HCT116 (cell line): ENCODE measurements around the gene ADD3.

Experiments
- ATF3 ChIP-seq: IDR thresholded peaks from 2 replicates; pipeline ENCODE4 v1.6.1; 2012
- CEBPB ChIP-seq: IDR thresholded peaks from 2 replicates; pipeline ENCODE4 v1.6.1; 2012; ENCODE audit warnings: low read depth
- CTCF ChIP-seq, 3 experiments: fragments of 200-600 bp in 1 of 3; sonication (generic) in 1 of 3; IDR thresholded peaks in 2 of 3; conservative IDR thresholded peaks in 1 of 3; 2 replicates each; pipeline ENCODE4 v1.5.1; 2012 to 2017; ENCODE audit warnings: low read depth in 2 of 3, low read length in 2 of 3, antibody characterized with exemption in 1 of 3, borderline replicate concordance in 1 of 3, control low read depth in 1 of 3, mild to moderate bottlenecking in 1 of 3, mixed read lengths in 1 of 3, mixed run types in 1 of 3, moderate library complexity in 1 of 3; ENCODE audit not compliant: insufficient read depth in 1 of 3
- EZH2 ChIP-seq: fragments of 200-600 bp; sonication (generic); IDR thresholded peaks from 2 replicates; pipeline ENCODE4 v1.6.1; 2017; ENCODE audit warnings: antibody characterized with exemption, mixed run types
- MAX ChIP-seq: IDR thresholded peaks from 2 replicates; pipeline ENCODE4 v1.6.1; 2012
- POLR2A ChIP-seq: IDR thresholded peaks from 2 replicates; pipeline ENCODE4 v1.7.0; 2011; ENCODE audit warnings: borderline replicate concordance; ENCODE audit not compliant: insufficient read depth, insufficient read length; ENCODE audit errors: extremely low read depth
- POLR2AphosphoS5 ChIP-seq: IDR thresholded peaks from 2 replicates; pipeline ENCODE4 v1.6.1; 2011; ENCODE audit warnings: mild to moderate bottlenecking, low read depth, low read length, moderate library complexity
- RAD21 ChIP-seq: IDR thresholded peaks from 2 replicates; pipeline ENCODE4 v1.6.1; 2012; ENCODE audit warnings: low read depth, mild to moderate bottlenecking
- SIN3A ChIP-seq: IDR thresholded peaks from 2 replicates; pipeline ENCODE4 v1.6.1; 2012; ENCODE audit warnings: low read depth
- SRF ChIP-seq: IDR thresholded peaks from 2 replicates; pipeline ENCODE4 v1.6.1; 2012; ENCODE audit warnings: low read depth
- YY1 ChIP-seq: IDR thresholded peaks from 2 replicates; pipeline ENCODE4 v1.6.1; 2011; ENCODE audit warnings: low read length, low read depth, moderate library complexity, mild to moderate bottlenecking; ENCODE audit not compliant: insufficient replicate concordance; ENCODE audit errors: extremely low read depth
- ZNF274 ChIP-seq: fragments of 200-500 bp; sonication (Bioruptor generic); IDR thresholded peaks from 2 replicates; pipeline ENCODE4 v1.6.1; 2014; ENCODE audit warnings: mild to moderate bottlenecking, low read depth, low read length, inconsistent platforms

GRCh38 chr10:110094786-110095185 lies 87.0 kb downstream of the ADD3 start:
- TF ChIP-seq CTCF (IDR thresholded peaks at IDR 0.05 in 2 of 3, conservative IDR thresholded peaks at IDR 0.05 in 1 of 3; ENCODE audit: borderline replicate concordance in 1 of 3, insufficient read depth in 1 of 3, low read depth in 2 of 3, low read length in 2 of 3), result no peak
- TF ChIP-seq POLR2A, result no peak
- no peak for TF ChIP-seq MAX
- TF ChIP-seq RAD21, result no peak
- no peak for TF ChIP-seq ATF3
- TF ChIP-seq POLR2AphosphoS5, result no peak
- no peak for TF ChIP-seq CEBPB
- TF ChIP-seq EZH2, result no peak
- TF ChIP-seq ZNF274, result no peak
- TF ChIP-seq SRF, result no peak
- TF ChIP-seq SIN3A, result no peak
- TF ChIP-seq YY1, result no peak
